GM12873 (cell line): ENCODE results near the gene SH2D2A.

Experiments
- CTCF ChIP-seq: IDR thresholded peaks from 2 replicates; pipeline ENCODE4 v1.5.1; 2012; ENCODE audit warnings: low read depth, mild to moderate bottlenecking, moderate library complexity, low read length, control low read depth; ENCODE audit not compliant: insufficient read depth; ENCODE audit errors: missing control alignments

Gene SH2D2A

GRCh38 chr1:156840898-156841279, 24.2 kb upstream of the SH2D2A start:
- TF ChIP-seq CTCF: no peak

DNA sequence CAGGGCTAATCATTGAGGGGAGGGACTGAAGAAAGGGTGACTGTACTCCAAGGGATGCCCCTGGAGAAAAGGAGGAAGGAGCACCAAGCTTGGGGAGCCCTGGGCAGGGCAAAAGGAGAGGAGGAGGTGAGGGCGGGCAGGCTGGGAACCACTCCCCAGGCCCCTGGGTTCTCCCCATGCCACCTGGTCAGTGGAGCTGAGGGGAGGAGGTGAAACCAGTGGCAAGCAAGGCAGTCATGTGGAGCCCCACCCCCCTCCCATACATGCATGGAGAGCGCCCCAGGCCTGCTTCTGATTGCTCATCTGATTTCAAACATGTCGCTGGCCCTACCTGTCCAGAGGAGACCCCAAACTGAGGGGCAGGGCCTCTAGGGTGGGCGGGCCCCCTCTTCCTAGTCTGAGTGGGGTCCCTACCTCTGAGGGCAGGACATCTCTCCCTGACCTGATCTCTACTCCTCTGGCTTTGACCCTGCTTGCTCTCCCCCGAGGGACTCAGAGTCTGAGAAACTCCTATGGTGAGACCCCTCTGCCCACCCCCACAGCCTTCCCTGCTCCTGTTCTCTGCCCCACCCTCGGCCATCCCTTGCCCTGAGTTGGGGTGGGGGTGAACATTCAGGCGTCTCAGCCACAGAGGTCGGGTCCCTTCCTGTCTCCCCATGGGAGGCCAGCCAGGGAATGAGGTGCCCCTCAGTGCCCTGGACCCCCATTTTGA, 23.7 kb upstream of the SH2D2A start:
- no peak for TF ChIP-seq CTCF

GRCh38 chr1:156839426-156840109, 22.9 kb upstream of the SH2D2A start:
- no peak for TF ChIP-seq CTCF

DNA sequence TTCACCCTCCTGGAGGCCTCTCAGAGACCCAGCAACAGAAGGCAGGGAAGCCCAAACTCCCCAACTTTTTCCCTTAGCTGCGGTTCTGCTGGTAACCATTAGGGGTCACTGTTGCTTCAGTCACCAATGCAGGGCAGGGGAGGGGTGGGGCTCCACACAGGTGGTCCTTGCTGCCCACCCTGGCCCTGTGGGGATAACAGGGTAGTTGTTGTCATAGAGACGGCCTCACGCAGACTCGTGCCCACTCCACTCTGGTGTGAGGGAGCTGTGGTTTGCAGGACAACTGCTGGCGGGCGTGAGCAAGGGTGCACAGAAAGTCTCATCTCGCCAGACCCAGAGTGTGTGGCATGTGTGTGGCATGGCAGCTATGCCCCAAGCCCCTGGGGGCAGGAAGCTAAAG, 22.3 kb upstream of the SH2D2A start:
- TF ChIP-seq CTCF: peak; percentile 89

- no peak for TF ChIP-seq CTCF
These were observed 20.2 kb upstream of the SH2D2A start for GRCh38 chr1:156836892-156837291.

- no peak for TF ChIP-seq CTCF
These were observed 19.5 kb upstream of the SH2D2A start for GRCh38 chr1:156836041-156836654.

- TF ChIP-seq CTCF: no peak
These were observed 17.7 kb upstream of the SH2D2A start for GRCh38 chr1:156834322-156834721.
